Measurements from ENCODE around the gene OMA1.

DNA sequence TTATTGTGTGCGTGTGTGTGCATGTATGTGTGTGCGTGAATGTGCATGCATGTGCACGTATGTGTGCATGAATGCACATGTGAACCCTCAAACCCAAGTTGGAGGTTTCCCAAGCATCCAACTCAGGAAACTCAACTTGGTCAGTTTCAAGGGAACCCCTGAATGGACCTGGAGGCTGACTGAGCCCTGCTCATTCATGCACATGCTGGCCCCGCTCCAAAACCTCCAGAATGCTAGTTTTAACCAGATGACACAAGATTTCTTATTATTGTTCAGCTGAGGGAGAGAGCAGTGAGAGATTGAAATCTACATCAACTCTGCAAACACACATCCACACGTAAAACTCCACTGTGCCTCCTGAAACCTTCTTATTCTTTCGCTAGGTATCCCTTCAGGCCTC, 104.4 kb downstream of the OMA1 start:
- TF ChIP-seq, protein P1, sequence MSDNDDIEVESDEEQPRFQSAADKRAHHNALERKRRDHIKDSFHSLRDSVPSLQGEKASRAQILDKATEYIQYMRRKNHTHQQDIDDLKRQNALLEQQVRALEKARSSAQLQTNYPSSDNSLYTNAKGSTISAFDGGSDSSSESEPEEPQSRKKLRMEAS (IDR thresholded peaks at IDR 0.05; ENCODE audit: low read depth), result no peak
- TF ChIP-seq EP300 (IDR thresholded peaks at IDR 0.05; ENCODE audit: borderline replicate concordance in 1 of 2, low read depth in 1 of 2, low read length in 1 of 2), result no peak
- no peak for TF ChIP-seq TAF1 (IDR thresholded peaks at IDR 0.05; ENCODE audit: borderline replicate concordance, low read depth, low read length)
- TF ChIP-seq, protein P2, sequence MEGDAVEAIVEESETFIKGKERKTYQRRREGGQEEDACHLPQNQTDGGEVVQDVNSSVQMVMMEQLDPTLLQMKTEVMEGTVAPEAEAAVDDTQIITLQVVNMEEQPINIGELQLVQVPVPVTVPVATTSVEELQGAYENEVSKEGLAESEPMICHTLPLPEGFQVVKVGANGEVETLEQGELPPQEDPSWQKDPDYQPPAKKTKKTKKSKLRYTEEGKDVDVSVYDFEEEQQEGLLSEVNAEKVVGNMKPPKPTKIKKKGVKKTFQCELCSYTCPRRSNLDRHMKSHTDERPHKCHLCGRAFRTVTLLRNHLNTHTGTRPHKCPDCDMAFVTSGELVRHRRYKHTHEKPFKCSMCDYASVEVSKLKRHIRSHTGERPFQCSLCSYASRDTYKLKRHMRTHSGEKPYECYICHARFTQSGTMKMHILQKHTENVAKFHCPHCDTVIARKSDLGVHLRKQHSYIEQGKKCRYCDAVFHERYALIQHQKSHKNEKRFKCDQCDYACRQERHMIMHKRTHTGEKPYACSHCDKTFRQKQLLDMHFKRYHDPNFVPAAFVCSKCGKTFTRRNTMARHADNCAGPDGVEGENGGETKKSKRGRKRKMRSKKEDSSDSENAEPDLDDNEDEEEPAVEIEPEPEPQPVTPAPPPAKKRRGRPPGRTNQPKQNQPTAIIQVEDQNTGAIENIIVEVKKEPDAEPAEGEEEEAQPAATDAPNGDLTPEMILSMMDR (IDR thresholded peaks at IDR 0.05), result no peak
- no peak for TF ChIP-seq SMC3 (IDR thresholded peaks at IDR 0.05; ENCODE audit: low read depth, low read length)
- TF ChIP-seq NFIC (IDR thresholded peaks at IDR 0.05; ENCODE audit: borderline replicate concordance), result 0 out of 2 replicates have a peak, but pooled peaks have one; percentile 22
- no peak for TF ChIP-seq GABPA (IDR thresholded peaks at IDR 0.05; ENCODE audit: low read depth)
- TF ChIP-seq POLR2AphosphoS5 (IDR thresholded peaks at IDR 0.05; ENCODE audit: low read depth, low read length), result no peak
- no peak for TF ChIP-seq JUND (IDR thresholded peaks at IDR 0.05)
- TF ChIP-seq EZH2phosphoT487 (IDR thresholded peaks at IDR 0.05; ENCODE audit: borderline replicate concordance, low read depth), result no peak
- TF ChIP-seq YY1 (IDR thresholded peaks at IDR 0.05; ENCODE audit: low read depth), result no peak
